Measurements from ENCODE around the gene FXYD4. TPM values are rescaled to one million over a fixed set of nuclear protein-coding genes. Genes with fewer than 3 reads are reported as not detected.

Gene FXYD4
- total RNA-seq, 4 donors from 2014 or later: not detected

DNA sequence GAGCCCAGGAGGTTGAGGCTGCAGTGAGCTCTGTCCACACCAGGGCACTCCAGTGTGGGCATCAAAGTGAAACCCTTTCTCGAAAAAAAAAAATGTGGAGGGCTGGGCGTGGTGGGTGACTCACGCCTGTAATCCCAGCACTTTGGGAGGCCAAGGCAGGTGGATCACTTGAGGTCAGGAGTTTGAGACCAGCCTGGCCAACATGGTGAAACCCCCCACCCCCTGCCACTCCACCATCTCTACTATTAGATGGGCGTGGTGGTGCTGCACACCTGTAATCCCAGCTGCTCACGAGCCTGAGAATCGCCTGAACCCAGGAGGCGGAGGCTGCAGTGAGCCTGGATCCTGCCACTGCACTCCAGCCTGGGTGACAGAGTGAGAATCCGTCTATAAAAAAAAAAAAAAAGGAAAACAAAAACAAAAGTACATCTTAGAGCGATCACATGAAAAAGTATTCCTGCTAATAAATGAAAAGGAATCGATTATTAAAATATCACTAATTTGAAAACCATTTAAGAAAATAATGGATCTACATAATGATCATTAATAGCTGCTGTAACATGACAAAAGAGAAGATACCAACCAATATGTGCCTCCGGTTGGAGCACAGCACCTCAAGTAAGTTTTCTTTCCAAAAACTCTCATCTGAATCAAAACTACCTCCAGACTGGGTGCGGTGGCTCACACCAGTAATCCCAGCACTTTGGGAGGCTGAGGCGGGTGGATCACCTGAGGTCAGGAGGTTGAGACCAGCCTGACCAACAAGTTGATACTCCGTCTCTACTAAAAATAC lies 32.7 kb downstream of the FXYD4 start:
- H3K4me3 ChIP-seq (ENCODE audit: low read depth, poor library complexity, severe bottlenecking): no peak overlapping the region
- intact Hi-C loops (cut with DNase I; ENCODE audit: low total_unique reads): no loop called here
- peak in 1 of 2 donors; percentile 77 for DNase-seq (ENCODE audit: low spot score in 2 of 2)
- no peak for TF ChIP-seq POLR2A (IDR thresholded peaks at IDR 0.05)
- TF ChIP-seq, protein P1, sequence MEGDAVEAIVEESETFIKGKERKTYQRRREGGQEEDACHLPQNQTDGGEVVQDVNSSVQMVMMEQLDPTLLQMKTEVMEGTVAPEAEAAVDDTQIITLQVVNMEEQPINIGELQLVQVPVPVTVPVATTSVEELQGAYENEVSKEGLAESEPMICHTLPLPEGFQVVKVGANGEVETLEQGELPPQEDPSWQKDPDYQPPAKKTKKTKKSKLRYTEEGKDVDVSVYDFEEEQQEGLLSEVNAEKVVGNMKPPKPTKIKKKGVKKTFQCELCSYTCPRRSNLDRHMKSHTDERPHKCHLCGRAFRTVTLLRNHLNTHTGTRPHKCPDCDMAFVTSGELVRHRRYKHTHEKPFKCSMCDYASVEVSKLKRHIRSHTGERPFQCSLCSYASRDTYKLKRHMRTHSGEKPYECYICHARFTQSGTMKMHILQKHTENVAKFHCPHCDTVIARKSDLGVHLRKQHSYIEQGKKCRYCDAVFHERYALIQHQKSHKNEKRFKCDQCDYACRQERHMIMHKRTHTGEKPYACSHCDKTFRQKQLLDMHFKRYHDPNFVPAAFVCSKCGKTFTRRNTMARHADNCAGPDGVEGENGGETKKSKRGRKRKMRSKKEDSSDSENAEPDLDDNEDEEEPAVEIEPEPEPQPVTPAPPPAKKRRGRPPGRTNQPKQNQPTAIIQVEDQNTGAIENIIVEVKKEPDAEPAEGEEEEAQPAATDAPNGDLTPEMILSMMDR (IDR thresholded peaks at IDR 0.05): no peak
- WGBS, 2 donors: 55 to 60% methylated on average over 14 of the region's 14 CpGs

DNA sequence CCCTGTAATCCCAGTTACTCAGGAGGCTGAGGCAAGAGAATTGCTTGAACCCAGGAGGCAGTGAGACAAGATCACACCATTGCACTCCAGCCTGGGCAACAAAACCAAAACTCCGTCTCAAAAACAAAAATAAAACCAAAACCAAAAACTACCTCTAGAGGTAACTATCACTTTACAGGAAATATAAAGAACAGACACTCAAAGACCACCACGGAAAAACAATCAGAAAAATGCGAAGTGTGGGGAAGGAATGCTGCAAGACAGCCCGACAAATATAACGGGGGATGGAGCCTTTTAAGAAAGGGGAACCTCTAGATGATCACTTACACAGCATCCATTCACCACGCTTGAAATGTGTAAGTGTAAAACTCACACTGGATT lies 33.3 kb downstream of the FXYD4 start:
- intact Hi-C loops (cut with DNase I; ENCODE audit: low total_unique reads): no loop called here
- no peak overlapping the region for H3K4me3 ChIP-seq (ENCODE audit: low read depth, poor library complexity, severe bottlenecking)
- no peak for TF ChIP-seq POLR2A (IDR thresholded peaks at IDR 0.05)
- TF ChIP-seq, protein P1 (IDR thresholded peaks at IDR 0.05): no peak
- 56 to 64% methylated on average over 6 of the region's 6 CpGs for WGBS, 2 donors
- peak in 1 of 2 donors; percentile 45 for DNase-seq (ENCODE audit: low spot score in 2 of 2)

DNA sequence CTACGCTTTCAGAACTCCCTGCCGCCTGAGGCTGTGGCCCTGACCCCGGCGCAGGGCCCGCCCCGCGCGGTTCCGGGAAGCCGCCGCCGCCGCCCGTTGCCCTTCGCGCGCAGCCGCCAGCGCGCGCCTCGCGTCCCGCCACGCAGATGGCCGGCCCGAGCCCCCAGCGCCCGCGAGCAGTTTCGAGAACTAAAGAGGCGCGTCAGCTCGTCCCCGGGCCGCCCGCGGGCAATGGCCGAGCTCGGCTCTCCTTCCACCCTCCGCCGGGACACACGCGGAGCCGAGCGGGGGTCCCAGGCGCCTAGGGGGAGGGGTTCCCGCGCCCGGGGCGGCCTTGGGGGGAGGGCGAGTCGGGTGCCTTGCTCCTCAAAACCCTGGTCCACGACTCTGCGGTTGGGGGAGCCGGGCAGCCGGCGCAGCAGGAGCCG lies 35.7 kb downstream of the FXYD4 start:
- peak in 1 of 2 donors; percentile 92 for DNase-seq (ENCODE audit: low spot score in 2 of 2)
- WGBS, 2 donors: 0 to 1% methylated on average over 23 to 50 of the region's 59 CpGs
- TF ChIP-seq POLR2A (IDR thresholded peaks at IDR 0.05): no peak
- TF ChIP-seq, protein P1 (IDR thresholded peaks at IDR 0.05): no peak
- intact Hi-C loops (cut with DNase I; ENCODE audit: low total_unique reads): no loop called here
- peak overlapping the region; percentile 84 for H3K4me3 ChIP-seq (ENCODE audit: low read depth, poor library complexity, severe bottlenecking)

DNA sequence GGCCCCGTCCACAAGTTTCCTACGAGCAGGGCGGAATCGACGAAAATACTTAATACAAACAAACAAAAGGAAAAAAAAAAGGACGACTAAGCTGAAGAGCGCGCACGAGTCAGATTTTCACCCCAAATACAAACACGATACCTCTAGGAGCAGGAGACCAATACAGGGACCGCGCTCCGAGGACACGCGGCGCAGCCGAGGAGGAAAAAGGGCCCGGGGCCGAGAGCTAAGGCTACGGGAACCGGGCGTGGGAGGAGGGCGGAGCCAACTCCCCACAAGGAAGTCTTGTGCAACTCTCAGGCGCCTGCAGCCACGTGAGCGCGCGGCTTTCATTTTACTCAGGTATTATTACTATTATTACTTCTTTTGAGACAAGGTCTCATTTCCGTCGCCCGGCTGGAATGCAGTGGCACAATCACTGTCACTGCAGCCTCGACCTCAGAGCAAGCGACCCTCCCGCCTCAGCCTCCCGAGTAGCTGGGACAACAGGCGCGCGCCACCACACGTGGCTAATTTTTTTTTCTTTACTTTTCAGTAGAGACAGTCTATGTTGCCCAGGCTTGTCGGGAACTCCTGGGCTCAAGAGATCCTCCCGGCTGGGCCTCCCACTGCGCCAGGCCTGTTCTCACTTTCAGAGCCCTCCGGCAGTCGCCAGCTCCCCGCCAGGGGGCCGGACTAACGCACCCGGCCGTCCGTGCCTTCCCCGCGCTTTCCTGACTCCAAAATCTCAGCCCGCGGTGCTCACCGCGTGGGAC lies 36.3 kb downstream of the FXYD4 start:
- intact Hi-C loops (cut with DNase I; ENCODE audit: low total_unique reads): no loop called here
- DNase-seq (ENCODE audit: low spot score in 2 of 2): peak; percentile 91 to 98
- peak overlapping the region; percentile 84 for H3K4me3 ChIP-seq (ENCODE audit: low read depth, poor library complexity, severe bottlenecking)
- TF ChIP-seq, protein P1 (IDR thresholded peaks at IDR 0.05): no peak
- TF ChIP-seq POLR2A (IDR thresholded peaks at IDR 0.05): no peak
- WGBS, 2 donors: 1% methylated on average over 56 of the region's 56 CpGs

DNA sequence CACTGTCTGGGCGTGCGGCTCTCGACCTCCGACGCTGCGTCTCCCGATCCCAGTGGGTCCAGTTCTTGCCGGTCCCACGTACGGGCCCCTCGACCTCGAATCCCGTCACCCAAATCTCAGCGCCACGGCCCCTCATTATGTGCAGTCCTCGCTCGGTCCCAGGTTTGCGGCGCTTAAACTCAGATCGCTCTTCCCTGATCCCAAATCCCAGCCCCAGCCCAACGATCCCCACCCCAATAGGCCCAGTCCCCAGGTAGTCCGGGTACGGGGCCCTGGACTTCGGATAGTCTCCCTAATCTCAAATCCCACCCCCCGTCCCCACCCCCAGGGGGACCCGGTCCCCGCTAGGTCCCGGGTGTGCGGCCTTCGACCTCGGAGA lies 36.9 kb downstream of the FXYD4 start:
- peak overlapping the region; percentile 80 for H3K4me3 ChIP-seq (ENCODE audit: low read depth, poor library complexity, severe bottlenecking)
- TF ChIP-seq POLR2A (IDR thresholded peaks at IDR 0.05): no peak
- TF ChIP-seq, protein P1 (IDR thresholded peaks at IDR 0.05): no peak
- peak in 1 of 2 donors; percentile 92 for DNase-seq (ENCODE audit: low spot score in 2 of 2)
- 0% methylated on average over 29 to 31 of the region's 31 CpGs for WGBS, 2 donors
- intact Hi-C loops (cut with DNase I; ENCODE audit: low total_unique reads): no loop called here

All from lower leg skin (tissue), 4 donors.